ENCODE results near the gene MACO1.
A peak's percentile ranks its signal among the peaks of the same experiment; 100 is the strongest.
"Not testable (repeated sequence)": the region's sequence is repeated elsewhere in the genome, so short reads cannot be mapped to it uniquely, and the experiment has no call there.

The MACO1 gene, protein sequence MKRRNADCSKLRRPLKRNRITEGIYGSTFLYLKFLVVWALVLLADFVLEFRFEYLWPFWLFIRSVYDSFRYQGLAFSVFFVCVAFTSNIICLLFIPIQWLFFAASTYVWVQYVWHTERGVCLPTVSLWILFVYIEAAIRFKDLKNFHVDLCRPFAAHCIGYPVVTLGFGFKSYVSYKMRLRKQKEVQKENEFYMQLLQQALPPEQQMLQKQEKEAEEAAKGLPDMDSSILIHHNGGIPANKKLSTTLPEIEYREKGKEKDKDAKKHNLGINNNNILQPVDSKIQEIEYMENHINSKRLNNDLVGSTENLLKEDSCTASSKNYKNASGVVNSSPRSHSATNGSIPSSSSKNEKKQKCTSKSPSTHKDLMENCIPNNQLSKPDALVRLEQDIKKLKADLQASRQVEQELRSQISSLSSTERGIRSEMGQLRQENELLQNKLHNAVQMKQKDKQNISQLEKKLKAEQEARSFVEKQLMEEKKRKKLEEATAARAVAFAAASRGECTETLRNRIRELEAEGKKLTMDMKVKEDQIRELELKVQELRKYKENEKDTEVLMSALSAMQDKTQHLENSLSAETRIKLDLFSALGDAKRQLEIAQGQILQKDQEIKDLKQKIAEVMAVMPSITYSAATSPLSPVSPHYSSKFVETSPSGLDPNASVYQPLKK

DNA sequence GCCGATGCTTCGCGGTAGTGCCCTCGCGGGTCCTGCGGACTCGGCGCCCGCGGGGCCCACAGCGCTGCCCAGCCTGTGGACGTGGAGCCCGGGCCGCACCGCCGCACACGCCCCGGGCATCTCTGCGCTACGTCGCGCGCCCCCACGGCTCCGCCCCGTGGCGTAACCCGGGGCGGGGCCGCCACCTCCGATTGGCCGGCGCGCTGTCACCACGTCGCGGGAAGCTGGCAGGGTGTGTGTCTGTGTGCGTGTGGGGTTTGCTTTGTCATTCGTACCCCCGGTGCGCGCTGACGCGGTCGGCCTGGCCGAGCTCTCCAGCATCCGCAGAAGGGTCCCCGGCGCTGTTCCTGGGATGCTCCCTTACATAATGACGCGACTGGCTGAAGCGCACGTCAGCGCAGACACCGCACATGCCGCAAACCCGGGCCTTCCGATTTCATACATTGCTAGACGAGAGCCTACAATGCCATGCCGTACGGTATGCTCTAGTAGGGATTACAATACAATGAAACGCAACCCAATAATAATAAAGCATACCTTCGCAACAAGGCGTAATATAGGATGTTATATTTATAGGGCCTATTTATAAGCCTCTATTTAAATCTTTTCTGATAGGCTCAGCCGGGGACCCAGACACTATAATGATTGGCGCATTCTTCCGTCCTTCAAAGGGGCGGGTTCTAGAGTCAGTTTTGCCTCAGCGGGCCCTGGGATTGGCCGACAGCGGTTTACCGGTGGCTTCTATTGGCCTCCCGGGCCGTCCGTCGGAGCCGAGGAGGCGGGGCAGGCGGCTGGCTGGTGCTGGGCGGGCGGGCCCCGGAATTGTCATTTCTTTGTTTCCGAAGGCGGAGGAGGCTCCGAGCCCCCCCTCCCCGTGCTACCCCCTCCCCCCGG, at the start of gene MACO1:
TSS of gene MACO1 (plus strand) at position 825 of the 894 bp plus-strand sequence. CDS start 202 bp downstream, outside the sequence.
- H3K4me1 ChIP-seq (ENCODE audit: insufficient read depth, low read length, severe bottlenecking): peaks cover 44% of the 10 kb centered on the region
- H3F3A ChIP-seq (ENCODE audit: insufficient read depth, low read length): no peaks in the 10 kb centered on the region
- H2AFZ ChIP-seq (ENCODE audit: low read length): peak within 1 kb of the TSS; percentile 64; the same call in 1 of the 2 replicates
- peak within 1 kb of the TSS; percentile 83 for H3K9ac ChIP-seq (ENCODE audit: low read length)
- no peaks in the 10 kb centered on the region for H3K36me3 ChIP-seq (ENCODE audit: insufficient read depth, low read length)
- TF ChIP-seq, protein P1, sequence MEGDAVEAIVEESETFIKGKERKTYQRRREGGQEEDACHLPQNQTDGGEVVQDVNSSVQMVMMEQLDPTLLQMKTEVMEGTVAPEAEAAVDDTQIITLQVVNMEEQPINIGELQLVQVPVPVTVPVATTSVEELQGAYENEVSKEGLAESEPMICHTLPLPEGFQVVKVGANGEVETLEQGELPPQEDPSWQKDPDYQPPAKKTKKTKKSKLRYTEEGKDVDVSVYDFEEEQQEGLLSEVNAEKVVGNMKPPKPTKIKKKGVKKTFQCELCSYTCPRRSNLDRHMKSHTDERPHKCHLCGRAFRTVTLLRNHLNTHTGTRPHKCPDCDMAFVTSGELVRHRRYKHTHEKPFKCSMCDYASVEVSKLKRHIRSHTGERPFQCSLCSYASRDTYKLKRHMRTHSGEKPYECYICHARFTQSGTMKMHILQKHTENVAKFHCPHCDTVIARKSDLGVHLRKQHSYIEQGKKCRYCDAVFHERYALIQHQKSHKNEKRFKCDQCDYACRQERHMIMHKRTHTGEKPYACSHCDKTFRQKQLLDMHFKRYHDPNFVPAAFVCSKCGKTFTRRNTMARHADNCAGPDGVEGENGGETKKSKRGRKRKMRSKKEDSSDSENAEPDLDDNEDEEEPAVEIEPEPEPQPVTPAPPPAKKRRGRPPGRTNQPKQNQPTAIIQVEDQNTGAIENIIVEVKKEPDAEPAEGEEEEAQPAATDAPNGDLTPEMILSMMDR (IDR thresholded peaks at IDR 0.05; ENCODE audit: low read length): no peak
- no peak for TF ChIP-seq EZH2 (IDR thresholded peaks at IDR 0.05; ENCODE audit: borderline replicate concordance, low read length)
- H3K27me3 ChIP-seq (ENCODE audit: insufficient read depth, low read length): no peaks in the 10 kb centered on the region
- no peaks in the 10 kb centered on the region for H4K20me1 ChIP-seq (ENCODE audit: insufficient read depth, low read length)
- no peaks in the 10 kb centered on the region for H3K9me2 ChIP-seq (ENCODE audit: low read depth, low read length)
- H3K79me2 ChIP-seq (ENCODE audit: insufficient read depth, low read length): peaks cover 35% of the 10 kb centered on the region
- no peaks in the 10 kb centered on the region for H3K9me3 ChIP-seq (ENCODE audit: low read length)
- H3K4me2 ChIP-seq (ENCODE audit: low read length): peak within 1 kb of the TSS; percentile 71
- peak within 1 kb of the TSS; percentile 77 for H3K4me3 ChIP-seq (ENCODE audit: low read depth, low read length, poor library complexity, severe bottlenecking)
- H3K27ac ChIP-seq (ENCODE audit: low read depth, low read length, poor library complexity, severe bottlenecking): peak within 1 kb of the TSS; percentile 54

DNA sequence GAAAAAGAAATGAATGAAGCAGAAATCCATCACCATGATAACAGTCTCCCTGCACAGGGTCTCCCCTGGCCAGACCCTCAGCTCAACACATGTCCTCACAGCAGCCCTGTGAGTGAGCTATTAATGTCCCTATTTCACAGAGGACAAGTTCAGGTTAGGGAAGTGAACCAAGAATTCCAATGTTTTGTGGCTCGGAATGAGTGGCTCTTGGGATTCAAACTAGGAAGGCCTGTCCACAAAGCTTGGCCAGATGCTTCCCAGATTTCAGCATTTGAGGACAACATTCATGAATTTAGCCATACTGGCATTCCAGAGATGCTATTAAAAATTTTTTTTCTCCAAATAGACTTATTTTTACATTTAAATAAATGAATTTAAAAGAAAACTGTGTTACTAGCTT, 48.2 kb upstream of the MACO1 start:
- H3K4me3 ChIP-seq (ENCODE audit: low read depth, low read length, poor library complexity, severe bottlenecking); H3K9me3 ChIP-seq (ENCODE audit: low read length); H3K27me3 ChIP-seq (ENCODE audit: insufficient read depth, low read length); H2AFZ ChIP-seq (ENCODE audit: low read length); H3K79me2 ChIP-seq (ENCODE audit: insufficient read depth, low read length); H3K4me2 ChIP-seq (ENCODE audit: low read length); H3F3A ChIP-seq (ENCODE audit: insufficient read depth, low read length); H3K9me2 ChIP-seq (ENCODE audit: low read depth, low read length); H4K20me1 ChIP-seq (ENCODE audit: insufficient read depth, low read length); H3K4me1 ChIP-seq (ENCODE audit: insufficient read depth, low read length, severe bottlenecking); H3K36me3 ChIP-seq (ENCODE audit: insufficient read depth, low read length); H3K9ac ChIP-seq (ENCODE audit: low read length); H3K27ac ChIP-seq (ENCODE audit: low read depth, low read length, poor library complexity, severe bottlenecking): not testable (repeated sequence)

DNA sequence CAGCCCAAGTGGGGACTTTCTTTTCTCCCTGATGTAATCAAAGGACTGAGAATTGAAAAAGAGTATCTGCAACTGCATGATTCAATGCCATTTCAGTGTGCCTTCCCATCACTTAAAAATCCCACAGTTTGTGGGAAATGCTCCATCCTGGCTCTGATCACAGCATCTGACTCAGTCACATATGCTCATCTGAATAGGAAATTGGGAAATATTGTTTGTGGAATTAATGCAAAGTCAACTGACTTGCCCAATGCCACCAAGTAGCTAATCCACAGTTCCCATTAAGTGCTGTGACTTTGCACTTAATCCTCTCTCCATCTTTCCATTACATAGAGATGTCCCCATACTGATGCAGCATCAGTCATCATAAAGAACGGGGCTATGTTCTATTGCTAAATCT, 47.6 kb upstream of the MACO1 start:
- H3K4me1 ChIP-seq (ENCODE audit: insufficient read depth, low read length, severe bottlenecking); H3K27ac ChIP-seq (ENCODE audit: low read depth, low read length, poor library complexity, severe bottlenecking); H3K4me2 ChIP-seq (ENCODE audit: low read length); H3K4me3 ChIP-seq (ENCODE audit: low read depth, low read length, poor library complexity, severe bottlenecking); H4K20me1 ChIP-seq (ENCODE audit: insufficient read depth, low read length); H3F3A ChIP-seq (ENCODE audit: insufficient read depth, low read length); H3K9me2 ChIP-seq (ENCODE audit: low read depth, low read length); H3K36me3 ChIP-seq (ENCODE audit: insufficient read depth, low read length); H3K9ac ChIP-seq (ENCODE audit: low read length); H3K27me3 ChIP-seq (ENCODE audit: insufficient read depth, low read length); H3K79me2 ChIP-seq (ENCODE audit: insufficient read depth, low read length); H3K9me3 ChIP-seq (ENCODE audit: low read length); H2AFZ ChIP-seq (ENCODE audit: low read length): not testable (repeated sequence)

DNA sequence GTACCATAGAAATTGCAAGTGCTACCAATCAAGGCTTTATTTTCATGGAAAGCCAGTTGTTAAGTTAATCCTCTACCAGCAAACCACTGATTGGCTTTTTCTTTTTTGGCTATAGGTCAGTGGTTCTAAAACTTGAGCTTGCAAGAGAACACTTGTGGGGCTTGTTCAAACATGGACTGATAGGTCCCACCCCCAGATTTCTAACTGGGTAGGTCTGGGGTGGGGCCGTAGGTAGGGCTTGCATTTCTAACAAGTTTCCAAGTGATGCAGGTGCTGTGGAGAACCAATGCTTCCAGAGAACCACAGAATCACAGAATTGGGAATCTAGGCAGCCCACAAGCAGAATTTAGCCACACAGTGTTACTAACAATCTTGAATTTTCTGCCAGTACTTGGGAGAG, 46.8 kb upstream of the MACO1 start:
- H3K36me3 ChIP-seq (ENCODE audit: insufficient read depth, low read length); H4K20me1 ChIP-seq (ENCODE audit: insufficient read depth, low read length); H3K9me3 ChIP-seq (ENCODE audit: low read length); H3K79me2 ChIP-seq (ENCODE audit: insufficient read depth, low read length); H3F3A ChIP-seq (ENCODE audit: insufficient read depth, low read length); H2AFZ ChIP-seq (ENCODE audit: low read length); H3K9ac ChIP-seq (ENCODE audit: low read length); H3K4me1 ChIP-seq (ENCODE audit: insufficient read depth, low read length, severe bottlenecking); H3K27ac ChIP-seq (ENCODE audit: low read depth, low read length, poor library complexity, severe bottlenecking); H3K4me3 ChIP-seq (ENCODE audit: low read depth, low read length, poor library complexity, severe bottlenecking); H3K27me3 ChIP-seq (ENCODE audit: insufficient read depth, low read length); H3K4me2 ChIP-seq (ENCODE audit: low read length); H3K9me2 ChIP-seq (ENCODE audit: low read depth, low read length): not testable (repeated sequence)

DNA sequence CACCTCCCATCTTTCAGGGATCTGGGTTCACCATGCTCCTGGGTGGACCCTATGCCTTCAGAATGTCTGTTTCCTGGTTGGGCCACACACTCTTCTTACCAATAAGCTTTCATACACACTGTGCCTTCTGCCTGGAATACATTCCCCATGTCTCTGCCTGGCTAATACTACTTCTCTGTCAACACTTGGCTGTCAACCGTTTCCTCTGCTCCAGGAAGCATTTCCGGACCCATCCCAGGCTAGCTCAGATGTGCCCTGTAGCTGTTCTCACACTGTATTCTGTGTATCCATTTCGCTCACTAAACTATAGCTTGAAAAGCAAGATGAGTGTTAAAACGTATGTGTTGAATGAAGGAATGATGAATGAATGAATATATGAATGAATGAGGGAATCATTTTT, 43.6 kb upstream of the MACO1 start:
- not testable (repeated sequence) for H3K9me2 ChIP-seq (ENCODE audit: low read depth, low read length); H3K79me2 ChIP-seq (ENCODE audit: insufficient read depth, low read length); H3K4me1 ChIP-seq (ENCODE audit: insufficient read depth, low read length, severe bottlenecking); H3K9ac ChIP-seq (ENCODE audit: low read length); H3F3A ChIP-seq (ENCODE audit: insufficient read depth, low read length); H4K20me1 ChIP-seq (ENCODE audit: insufficient read depth, low read length); H3K36me3 ChIP-seq (ENCODE audit: insufficient read depth, low read length); H3K4me2 ChIP-seq (ENCODE audit: low read length); H3K4me3 ChIP-seq (ENCODE audit: low read depth, low read length, poor library complexity, severe bottlenecking); H3K9me3 ChIP-seq (ENCODE audit: low read length); H3K27ac ChIP-seq (ENCODE audit: low read depth, low read length, poor library complexity, severe bottlenecking); H2AFZ ChIP-seq (ENCODE audit: low read length); H3K27me3 ChIP-seq (ENCODE audit: insufficient read depth, low read length)

DNA sequence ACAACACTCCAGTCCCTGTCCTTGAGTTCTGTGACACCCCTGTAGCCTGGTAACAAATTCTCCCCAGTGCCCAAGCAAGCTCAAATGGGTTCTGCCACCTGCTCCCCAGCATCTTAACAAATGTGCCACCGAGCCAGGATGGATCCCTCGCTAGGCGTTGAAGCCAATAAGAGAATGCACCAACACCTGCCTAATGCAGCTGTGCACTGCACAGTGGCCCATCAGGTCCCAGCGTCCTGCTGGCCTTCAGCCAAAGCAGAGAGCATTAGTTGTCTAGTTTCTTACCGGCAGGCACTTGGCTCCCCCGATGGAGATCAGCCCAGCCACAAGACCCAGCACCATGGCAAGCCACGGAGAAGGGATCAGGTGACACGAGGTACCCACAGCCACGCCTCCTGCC, 42.0 kb upstream of the MACO1 start:
- not testable (repeated sequence) for H3K27ac ChIP-seq (ENCODE audit: low read depth, low read length, poor library complexity, severe bottlenecking); H3K79me2 ChIP-seq (ENCODE audit: insufficient read depth, low read length); H4K20me1 ChIP-seq (ENCODE audit: insufficient read depth, low read length); H3F3A ChIP-seq (ENCODE audit: insufficient read depth, low read length); H3K9me2 ChIP-seq (ENCODE audit: low read depth, low read length); H3K4me3 ChIP-seq (ENCODE audit: low read depth, low read length, poor library complexity, severe bottlenecking); H3K9ac ChIP-seq (ENCODE audit: low read length); H2AFZ ChIP-seq (ENCODE audit: low read length); H3K4me2 ChIP-seq (ENCODE audit: low read length); H3K9me3 ChIP-seq (ENCODE audit: low read length); H3K36me3 ChIP-seq (ENCODE audit: insufficient read depth, low read length); H3K27me3 ChIP-seq (ENCODE audit: insufficient read depth, low read length); H3K4me1 ChIP-seq (ENCODE audit: insufficient read depth, low read length, severe bottlenecking)
